ENCODE measurements around the gene EXOSC2.

- no peak for TF ChIP-seq CTCF (conservative IDR thresholded peaks at IDR 0.05; ENCODE audit: low read depth in 2 of 2)
- TF ChIP-seq POLR2AphosphoS5 (IDR thresholded peaks at IDR 0.05; ENCODE audit: low read depth): no peak
- TF ChIP-seq EZH2 (IDR thresholded peaks at IDR 0.05; ENCODE audit: low read depth, unreplicated experiment): no peak
- TF ChIP-seq EZH2phosphoT487 (IDR thresholded peaks at IDR 0.05; ENCODE audit: unreplicated experiment): no peak
- TF ChIP-seq JUNB (IDR thresholded peaks at IDR 0.05; ENCODE audit: unreplicated experiment): no peak
- TF ChIP-seq STAT1 (IDR thresholded peaks at IDR 0.05; ENCODE audit: unreplicated experiment): no peak
- TF ChIP-seq CREB1 (CRISPR knock-in tag; IDR thresholded peaks at IDR 0.05; ENCODE audit: low read depth): no peak
- TF ChIP-seq REST (IDR thresholded peaks at IDR 0.05; ENCODE audit: unreplicated experiment): no peak
- TF ChIP-seq ZNF114 (CRISPR knock-in tag; IDR thresholded peaks at IDR 0.05): no peak
- no peak for TF ChIP-seq NANOG (IDR thresholded peaks at IDR 0.05; ENCODE audit: borderline replicate concordance)
- no peak for TF ChIP-seq ETS1 (IDR thresholded peaks at IDR 0.05)
- TF ChIP-seq ZNF331 (CRISPR knock-in tag; IDR thresholded peaks at IDR 0.05; ENCODE audit: low read depth): no peak
- no peak for TF ChIP-seq ZNF462 (CRISPR knock-in tag; IDR thresholded peaks at IDR 0.05)
These were observed 51.7 kb downstream of the EXOSC2 start for GRCh38 chr9:130745210-130745800.

All from GM23338 (cell line).